Stomach smooth muscle (tissue), 2 donors: ENCODE measurements around the gene AKAP13.

Source experiments
- H3K27ac ChIP-seq: one replicate; pipeline ENCODE4 v1.7.0; 2013; ENCODE audit warnings: mild to moderate bottlenecking, low read length, inconsistent platforms
- H3K27me3 ChIP-seq, 2 donors: one replicate each; pipeline ENCODE4 v1.7.0; 2013; ENCODE audit warnings: low read length in 2 of 2; ENCODE audit not compliant: insufficient read depth in 2 of 2, control insufficient read depth in 1 of 2
- H3K36me3 ChIP-seq, 2 donors: one replicate each; pipeline ENCODE4 v1.7.0; 2013; ENCODE audit warnings: low read length in 2 of 2; ENCODE audit not compliant: control insufficient read depth in 2 of 2, insufficient read depth in 2 of 2
- H3K4me1 ChIP-seq: one replicate; pipeline ENCODE4 v1.7.0; 2013; ENCODE audit warnings: low read length; ENCODE audit not compliant: control insufficient read depth, insufficient read depth
- H3K4me3 ChIP-seq, 2 donors: one replicate each; pipeline ENCODE4 v1.7.0; 2013; ENCODE audit warnings: low read length in 2 of 2
- H3K9ac ChIP-seq, 2 donors: one replicate each; pipeline ENCODE4 v1.7.0; 2013; ENCODE audit warnings: low read length in 2 of 2, mild to moderate bottlenecking in 1 of 2
- H3K9me3 ChIP-seq, 2 donors: one replicate each; pipeline ENCODE4 v1.7.0; 2013; ENCODE audit warnings: low read length in 2 of 2; ENCODE audit not compliant: control insufficient read depth in 2 of 2
- donor health status: healthy.
- donor health status: Pancreatic carcinoma.

Gene AKAP13

GRCh38 chr15:85493260-85493659 is 112.9 kb downstream of the AKAP13 start:
- H3K9ac ChIP-seq: no peak overlapping the region
- H3K4me1 ChIP-seq: peaks cover 5% of the 10 kb centered on the region
- no peaks in the 10 kb centered on the region for H3K36me3 ChIP-seq
- no peaks in the 10 kb centered on the region for H3K27me3 ChIP-seq
- no peak overlapping the region for H3K27ac ChIP-seq
- H3K4me3 ChIP-seq: no peak overlapping the region
- H3K9me3 ChIP-seq: no peaks in the 10 kb centered on the region

DNA sequence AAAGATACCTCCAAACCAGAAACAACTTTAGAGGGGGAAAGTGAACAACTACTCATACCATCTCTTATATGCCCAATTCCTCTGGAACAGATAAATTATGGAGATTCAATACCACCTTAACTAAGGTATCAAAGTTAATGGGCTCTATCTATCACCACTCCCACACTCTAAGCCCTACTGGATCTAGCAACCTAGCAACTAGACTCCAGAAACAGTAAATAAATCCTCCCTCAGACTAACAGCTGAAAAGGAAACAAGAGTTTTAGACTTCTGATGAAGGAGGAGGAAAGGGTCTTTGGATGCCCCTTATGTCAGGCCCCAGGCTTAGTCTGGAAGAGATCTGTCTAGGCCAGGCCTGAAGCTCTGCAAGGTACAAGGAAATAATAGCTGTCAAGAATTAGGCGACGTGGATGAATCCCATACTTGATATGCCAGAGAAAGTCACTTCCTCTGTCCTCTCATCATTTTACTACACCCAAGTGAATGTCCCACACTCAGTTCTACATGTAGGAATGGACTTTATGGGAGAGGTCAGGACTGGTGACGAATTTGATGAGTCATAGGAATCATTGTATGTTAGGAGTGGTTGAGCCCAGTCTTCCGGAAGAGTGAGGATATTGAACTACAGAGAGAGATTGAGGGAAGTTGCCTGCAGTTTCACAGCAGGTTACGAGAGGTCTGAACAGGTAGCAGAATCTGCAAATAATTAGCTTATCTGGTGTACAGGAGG is 113.8 kb downstream of the AKAP13 start:
- Histone ChIP-seq H3K4me3 (no peak overlapping the region), H3K9ac (no peak overlapping the region), H3K27ac (no peak overlapping the region), H3K9me3 (no peaks in the 10 kb centered on the region), H3K36me3 (no peaks in the 10 kb centered on the region), H3K27me3 (no peaks in the 10 kb centered on the region), H3K4me1 (peaks cover 5% of the 10 kb centered on the region)

DNA sequence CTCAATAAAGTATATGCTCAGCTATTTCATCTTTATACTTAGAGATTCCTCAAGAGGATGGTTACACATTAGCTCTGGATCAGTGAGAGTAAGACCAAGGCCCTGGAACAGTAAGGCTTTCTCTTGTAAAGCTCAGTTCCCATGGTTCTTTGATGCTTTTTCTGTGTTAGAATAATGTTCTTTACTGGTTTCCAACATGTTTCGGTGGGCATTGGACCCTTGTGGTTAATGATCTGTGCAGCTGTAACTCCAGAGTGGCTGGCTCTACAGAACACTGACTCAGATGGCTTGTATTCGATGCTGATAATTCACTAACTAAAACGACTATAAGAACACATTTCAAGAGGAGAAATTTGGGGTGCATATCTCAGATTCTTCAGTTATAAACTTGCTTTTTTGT is 114.7 kb downstream of the AKAP13 start:
- H3K9me3 ChIP-seq: no peaks in the 10 kb centered on the region
- H3K36me3 ChIP-seq: no peaks in the 10 kb centered on the region
- peaks cover 5% of the 10 kb centered on the region for H3K4me1 ChIP-seq
- H3K4me3 ChIP-seq: no peak overlapping the region
- H3K27ac ChIP-seq: no peak overlapping the region
- H3K27me3 ChIP-seq: no peaks in the 10 kb centered on the region
- H3K9ac ChIP-seq: no peak overlapping the region

- Histone ChIP-seq H3K4me1 (peaks cover 5% of the 10 kb centered on the region), H3K4me3 (no peak overlapping the region), H3K9me3 (no peaks in the 10 kb centered on the region), H3K27me3 (no peaks in the 10 kb centered on the region), H3K9ac (no peak overlapping the region), H3K36me3 (no peaks in the 10 kb centered on the region), H3K27ac (no peak overlapping the region)
These were observed 115.1 kb downstream of the AKAP13 start for GRCh38 chr15:85495544-85495943.

GRCh38 chr15:85496151-85496550 is 115.7 kb downstream of the AKAP13 start:
- H3K27ac ChIP-seq: no peak overlapping the region
- H3K4me3 ChIP-seq: no peak overlapping the region
- H3K27me3 ChIP-seq: no peaks in the 10 kb centered on the region
- no peaks in the 10 kb centered on the region for H3K36me3 ChIP-seq
- H3K9me3 ChIP-seq: no peaks in the 10 kb centered on the region
- no peak overlapping the region for H3K9ac ChIP-seq
- peaks cover 5% of the 10 kb centered on the region for H3K4me1 ChIP-seq

GRCh38 chr15:85496551-85497171 is 116.3 kb downstream of the AKAP13 start:
- Histone ChIP-seq H3K36me3 (no peaks in the 10 kb centered on the region), H3K4me3 (no peak overlapping the region), H3K9ac (no peak overlapping the region), H3K9me3 (no peaks in the 10 kb centered on the region), H3K27me3 (no peaks in the 10 kb centered on the region), H3K27ac (no peak overlapping the region), H3K4me1 (peaks cover 5% of the 10 kb centered on the region)

GRCh38 chr15:85497172-85497569 is 116.8 kb downstream of the AKAP13 start:
- Histone ChIP-seq H3K27ac (no peak overlapping the region), H3K36me3 (no peaks in the 10 kb centered on the region), H3K9ac (no peak overlapping the region)

DNA sequence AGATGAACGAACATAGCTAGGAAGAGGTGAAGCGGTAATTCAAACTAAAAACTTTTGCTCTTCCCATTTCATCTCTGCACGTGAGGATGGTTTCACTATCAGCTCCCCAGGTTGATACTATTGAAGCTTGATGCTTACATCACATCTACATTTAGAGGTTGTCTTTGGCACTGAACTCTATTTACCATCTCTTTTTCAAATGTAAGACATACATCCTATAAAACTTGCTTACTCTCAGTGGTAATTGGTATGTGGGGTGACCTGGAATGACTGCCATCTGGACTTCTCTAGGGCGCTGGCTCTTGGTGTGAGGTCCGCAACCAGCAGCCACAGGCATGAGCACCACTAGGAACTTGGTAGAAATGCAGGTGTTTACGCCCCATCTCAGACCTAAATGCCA is 118.1 kb downstream of the AKAP13 start:
- Histone ChIP-seq H3K36me3 (no peaks in the 10 kb centered on the region), H3K9me3 (no peaks in the 10 kb centered on the region), H3K27me3 (no peaks in the 10 kb centered on the region), H3K27ac (no peak overlapping the region), H3K9ac (no peak overlapping the region), H3K4me3 (no peak overlapping the region), H3K4me1 (peaks cover 5% of the 10 kb centered on the region)

More at GRCh38 chr15:85497172-85497569, 116.8 kb downstream of the AKAP13 start:
- H3K4me3 ChIP-seq: no peak overlapping the region
- H3K27me3 ChIP-seq: no peaks in the 10 kb centered on the region
- no peaks in the 10 kb centered on the region for H3K9me3 ChIP-seq
- peaks cover 5% of the 10 kb centered on the region for H3K4me1 ChIP-seq

DNA sequence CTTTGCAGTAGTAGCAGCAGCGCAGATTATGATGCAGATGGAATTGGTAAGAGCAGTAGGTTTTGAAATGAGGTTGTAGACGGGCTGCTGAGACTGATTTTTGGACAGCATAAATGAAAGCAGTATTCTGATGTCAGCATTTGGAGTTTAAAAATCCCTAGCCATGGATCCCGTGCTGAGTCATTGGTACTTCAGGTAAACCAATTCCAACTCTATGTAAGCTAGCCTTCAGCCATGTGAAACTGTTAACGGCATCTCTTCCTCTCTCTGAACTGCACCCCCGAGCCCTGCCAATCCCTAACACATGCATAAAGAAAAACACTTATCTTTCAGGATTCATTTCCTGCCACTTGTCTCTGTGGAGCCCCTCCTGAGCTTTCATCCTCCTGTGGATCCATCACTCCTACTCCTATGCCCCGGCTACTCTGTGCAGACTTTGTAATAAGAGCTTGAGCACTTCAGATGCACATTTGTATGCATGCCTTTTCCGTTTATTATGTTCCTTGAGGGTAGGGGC is 119.0 kb downstream of the AKAP13 start:
- H3K4me1 ChIP-seq: peaks cover under 1% of the 10 kb centered on the region

DNA sequence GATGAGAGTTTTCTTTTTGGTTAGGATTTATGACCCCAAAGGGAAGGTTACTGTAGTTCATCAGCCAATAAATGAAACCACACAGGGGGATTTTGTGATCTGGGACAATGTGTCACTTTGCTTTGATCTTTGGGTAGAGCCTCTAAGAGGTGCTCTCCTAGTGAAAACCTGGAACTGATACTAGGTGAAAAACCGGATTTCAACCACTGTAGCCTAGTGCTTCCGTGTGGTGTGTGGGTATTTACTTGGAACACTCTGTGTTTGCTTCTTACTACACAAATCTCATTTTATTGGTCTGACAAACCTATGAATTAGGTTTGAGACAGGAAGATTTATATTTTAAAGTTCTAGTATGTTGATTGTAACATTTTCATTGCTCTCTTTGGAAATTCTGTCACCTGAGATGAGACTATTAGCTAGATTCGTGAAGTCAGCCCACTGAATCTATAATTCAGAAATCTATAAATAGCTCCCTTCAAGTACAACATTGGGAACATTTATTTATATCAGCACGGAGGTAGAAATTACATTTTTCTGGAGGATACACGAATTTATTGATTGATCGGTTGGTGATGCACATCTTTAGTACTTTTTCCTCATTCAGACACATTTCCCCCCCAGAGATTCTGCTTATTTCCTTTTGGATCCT is 119.8 kb downstream of the AKAP13 start:
- no peaks in the 10 kb centered on the region for H3K4me1 ChIP-seq
- no peaks in the 10 kb centered on the region for H3K27me3 ChIP-seq
- H3K9me3 ChIP-seq: no peaks in the 10 kb centered on the region
- H3K36me3 ChIP-seq: no peaks in the 10 kb centered on the region
- H3K27ac ChIP-seq: no peak overlapping the region
- H3K4me3 ChIP-seq: peak overlapping the region in 1 of 2 donors; percentile 7
- H3K9ac ChIP-seq: no peak overlapping the region

More for the DNA sequence above, 119.0 kb downstream of the AKAP13 start:
- Histone ChIP-seq H3K27ac (no peak overlapping the region), H3K27me3 (no peaks in the 10 kb centered on the region), H3K9me3 (no peaks in the 10 kb centered on the region), H3K9ac (no peak overlapping the region), H3K36me3 (no peaks in the 10 kb centered on the region), H3K4me3 (no peak overlapping the region)
